NCI-H2196 treated with DMSO at 0.1 percent for 48 hours (cell line): ENCODE data around the gene EIF1.
"Not testable (repeated sequence)": the region's sequence is repeated elsewhere in the genome, so short reads cannot be mapped to it uniquely, and the experiment has no call there.

Experiments used
- DNase-seq: peaks from one replicate; lab custom pipeline; 2025; ENCODE audit not compliant: unreplicated experiment; lab: John Stamatoyannopoulos, UW

EIF1 gene

DNA sequence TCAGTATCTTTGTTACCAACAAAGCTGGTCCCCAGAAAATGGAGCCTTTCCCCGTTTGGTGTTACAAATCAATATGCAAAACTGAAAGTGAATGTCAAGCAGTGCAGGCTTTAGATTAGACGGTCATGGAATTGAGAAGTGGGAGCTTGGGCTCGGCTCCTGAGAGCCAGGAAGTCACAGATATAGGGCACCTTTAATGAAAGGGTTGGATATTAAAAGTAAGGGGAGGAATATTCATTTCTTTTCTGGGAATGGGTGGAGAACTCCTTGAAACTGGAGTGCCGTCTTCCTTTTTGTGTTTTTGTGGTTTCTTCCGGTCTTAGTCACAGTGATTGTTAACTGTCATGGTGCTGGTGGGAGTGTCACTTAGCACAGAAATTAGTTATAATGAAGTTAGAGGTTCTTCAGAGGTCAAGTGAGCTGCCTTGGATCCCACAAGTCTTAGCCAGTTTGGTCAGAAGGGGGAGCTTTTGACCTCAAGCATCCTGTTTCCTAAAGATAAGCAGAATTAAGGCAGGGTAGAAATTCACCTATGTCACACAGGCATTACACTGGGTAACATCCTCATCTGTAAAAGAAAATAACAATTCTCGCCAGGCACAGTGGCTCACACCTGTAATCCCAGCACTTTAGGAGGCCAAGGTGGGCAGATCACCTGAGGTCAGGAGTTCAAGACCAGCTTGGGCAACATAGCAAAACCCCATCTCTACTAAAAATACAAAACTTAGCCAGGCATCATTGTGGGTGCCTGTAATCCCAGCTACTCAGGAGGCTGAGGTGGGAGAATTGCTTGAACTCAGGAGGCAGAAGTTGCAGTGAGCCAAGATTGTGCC, 9.6 kb upstream of the EIF1 start:
- DNase-seq: no peak

DNA sequence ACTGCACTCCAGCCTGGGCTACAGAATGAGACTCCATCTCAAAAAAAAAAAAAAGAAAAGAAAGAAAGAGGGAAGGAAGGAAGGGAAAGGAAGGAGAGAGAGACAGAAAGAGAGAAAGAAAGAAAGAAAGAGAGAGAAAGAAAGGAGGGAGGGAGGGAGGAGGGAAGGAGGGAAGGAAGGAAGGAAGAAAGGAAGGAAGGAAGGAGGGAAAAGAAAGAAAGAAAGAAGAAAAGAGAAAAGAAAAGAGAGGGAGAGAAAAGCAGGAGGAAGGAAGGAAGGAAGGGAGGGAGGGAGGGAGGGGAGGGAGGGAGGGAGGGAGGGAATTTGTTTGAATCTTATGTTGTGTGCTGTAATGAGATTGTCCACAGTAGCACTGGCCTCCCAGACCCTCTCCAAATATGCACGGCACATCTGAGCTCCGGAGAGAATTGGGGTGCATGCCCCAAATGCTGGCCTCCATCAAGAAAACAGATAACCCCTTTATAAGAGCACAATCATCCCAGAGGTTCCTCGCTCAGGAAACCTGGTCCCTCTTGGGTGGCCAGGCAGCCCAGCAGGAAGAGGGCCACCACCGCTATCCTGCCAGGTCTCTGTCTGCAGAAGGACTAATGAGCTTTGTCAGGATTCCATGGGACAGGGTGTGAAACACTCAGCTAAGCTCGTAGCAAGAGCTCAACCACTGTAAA, 8.8 kb upstream of the EIF1 start:
- DNase-seq: no peak

DNA sequence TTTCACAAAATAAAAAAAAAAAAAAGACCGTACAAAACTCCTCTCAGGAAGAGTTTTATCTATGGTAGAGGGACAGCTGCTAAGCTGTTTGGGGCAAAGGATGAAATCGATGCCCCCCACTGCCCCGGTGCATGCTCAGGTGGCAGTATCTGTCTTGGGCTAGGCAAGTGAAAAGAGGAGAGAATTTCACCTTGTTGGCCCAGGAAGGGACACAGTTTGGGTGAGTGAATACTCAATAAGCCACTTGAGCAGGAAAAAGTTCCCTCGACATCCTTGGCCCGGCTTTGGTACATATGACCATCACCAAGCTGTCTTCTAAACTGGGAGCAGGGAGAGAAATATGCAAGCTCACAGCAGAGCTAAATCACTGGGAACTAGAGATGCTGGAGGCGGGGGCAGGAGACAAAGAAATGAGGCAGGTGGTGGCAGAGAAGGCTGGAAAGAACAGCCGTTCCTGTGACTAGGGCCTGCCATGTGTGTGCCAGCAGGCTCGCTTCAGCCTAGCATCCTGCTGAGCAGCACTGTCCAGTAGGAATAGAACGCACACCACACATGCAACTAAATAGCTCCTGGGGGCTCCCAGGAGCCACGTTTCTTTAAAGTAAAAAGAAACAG, 8.2 kb upstream of the EIF1 start:
- peak; percentile 5 for DNase-seq

DNA sequence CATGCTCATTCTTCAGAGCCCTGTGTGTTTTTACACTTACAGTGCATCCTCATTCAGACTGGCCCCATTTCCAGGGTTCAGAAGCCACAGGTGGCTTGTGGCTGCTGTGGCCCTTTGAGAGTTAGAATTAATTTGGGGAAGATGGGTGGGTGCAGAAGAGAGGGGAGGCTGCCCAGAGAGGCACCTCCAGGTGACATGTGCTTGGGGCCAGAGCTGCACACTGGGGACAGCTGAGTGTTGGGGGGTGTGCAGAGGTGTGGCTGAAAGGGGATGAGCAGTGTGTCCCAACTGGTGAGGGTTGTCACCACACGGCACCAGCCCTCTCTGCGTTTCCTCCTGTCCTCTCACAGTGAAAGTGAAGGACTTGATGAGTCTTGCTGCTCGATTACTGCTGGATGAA, 6.9 kb upstream of the EIF1 start:
- DNase-seq: no peak

GRCh38 chr17:41682631-41683030, 6.1 kb upstream of the EIF1 start:
- DNase-seq: no peak

DNA sequence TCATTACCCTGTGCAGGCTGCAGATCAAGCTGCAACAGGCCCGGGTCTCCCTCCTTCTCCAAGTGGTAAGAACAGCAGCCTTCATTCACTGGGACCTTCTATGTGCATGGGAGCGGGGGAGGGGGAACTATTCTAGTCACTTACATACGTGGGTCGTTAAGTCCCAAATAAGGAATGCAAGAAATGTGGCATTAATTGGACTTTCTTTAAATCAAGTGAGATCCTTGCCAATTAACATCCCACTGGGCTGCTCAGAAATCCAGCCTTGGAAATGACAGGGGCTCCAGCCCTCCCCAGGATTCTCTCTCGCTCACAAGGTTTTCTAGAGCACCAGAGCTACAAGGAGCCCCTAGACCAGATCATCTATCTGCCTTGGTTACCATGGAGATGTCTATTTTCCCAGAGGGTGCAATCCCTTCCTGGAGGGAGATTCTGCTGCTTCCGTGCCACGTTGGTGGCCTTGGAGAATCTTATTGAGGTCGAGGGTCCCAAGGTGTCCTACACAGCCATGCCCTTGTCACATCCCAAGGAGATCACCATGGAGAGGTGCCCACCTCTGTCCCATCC, 5.2 kb upstream of the EIF1 start:
- DNase-seq: no peak

GRCh38 chr17:41684035-41684434, 4.7 kb upstream of the EIF1 start:
- no peak for DNase-seq

- DNase-seq: not testable (repeated sequence)
Observed at GRCh38 chr17:41685753-41686152, 2.9 kb upstream of the EIF1 start.

GRCh38 chr17:41686281-41686680, 2.4 kb upstream of the EIF1 start:
- DNase-seq: no peak

DNA sequence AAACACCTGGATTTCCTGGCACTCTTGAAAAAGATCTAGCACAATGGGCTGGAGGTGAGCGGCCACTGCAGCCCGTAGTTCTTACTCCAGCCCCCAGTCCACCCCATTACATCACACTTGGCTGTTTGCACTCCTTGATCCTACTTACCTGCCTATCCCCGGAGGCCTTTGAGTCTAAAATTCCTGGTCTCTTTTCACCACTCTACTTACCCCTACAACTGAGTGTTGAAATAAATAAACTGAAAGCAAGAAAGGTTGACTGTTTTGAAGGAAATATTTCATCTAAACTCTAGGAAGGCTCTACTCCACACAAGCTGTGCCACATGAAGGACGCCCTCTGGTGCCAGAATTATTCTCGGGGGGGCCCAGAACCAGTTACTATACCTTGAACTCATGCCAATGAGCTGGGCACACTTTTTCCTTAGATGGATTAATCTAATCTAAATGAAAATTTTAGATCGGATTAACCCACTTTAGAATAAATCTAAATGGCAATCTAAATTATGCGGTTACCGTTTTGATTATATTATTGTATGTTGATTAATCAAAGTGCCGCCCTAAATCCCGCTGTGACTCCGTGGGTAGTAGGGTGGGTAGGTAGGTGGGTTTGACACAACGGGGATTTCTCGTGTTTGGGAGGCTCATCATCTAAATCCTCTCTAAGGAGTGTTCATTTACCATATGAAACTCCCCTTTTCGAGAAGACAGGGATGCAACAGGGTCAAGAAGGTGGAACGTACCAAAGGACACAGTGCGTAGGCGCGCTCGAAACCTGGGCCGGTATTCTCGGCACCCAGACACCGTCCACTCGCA, 651 bp upstream of the EIF1 start:
- peak; percentile 28 for DNase-seq

- no peak for DNase-seq
Observed at GRCh38 chr17:41689497-41690299, 1.0 kb downstream of the EIF1 start.

DNA sequence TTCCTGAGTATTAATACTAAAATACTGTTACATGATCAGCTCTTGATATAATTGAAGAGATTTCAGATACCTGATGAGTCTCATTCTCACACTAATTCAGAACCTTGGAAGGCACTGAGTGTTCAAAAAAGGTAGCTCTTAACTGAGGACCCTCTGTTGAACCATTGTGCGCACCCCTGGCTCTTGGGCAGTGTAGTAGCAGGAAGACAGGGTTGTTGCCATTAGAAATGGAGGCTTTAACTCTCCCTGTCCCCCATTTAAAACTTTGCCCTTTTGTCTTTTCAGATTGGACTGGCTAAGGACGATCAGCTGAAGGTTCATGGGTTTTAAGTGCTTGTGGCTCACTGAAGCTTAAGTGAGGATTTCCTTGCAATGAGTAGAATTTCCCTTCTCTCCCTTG, 1.8 kb downstream of the EIF1 start:
- DNase-seq: no peak

- no peak for DNase-seq
Observed at GRCh38 chr17:41691031-41691777, 2.5 kb downstream of the EIF1 start.

DNA sequence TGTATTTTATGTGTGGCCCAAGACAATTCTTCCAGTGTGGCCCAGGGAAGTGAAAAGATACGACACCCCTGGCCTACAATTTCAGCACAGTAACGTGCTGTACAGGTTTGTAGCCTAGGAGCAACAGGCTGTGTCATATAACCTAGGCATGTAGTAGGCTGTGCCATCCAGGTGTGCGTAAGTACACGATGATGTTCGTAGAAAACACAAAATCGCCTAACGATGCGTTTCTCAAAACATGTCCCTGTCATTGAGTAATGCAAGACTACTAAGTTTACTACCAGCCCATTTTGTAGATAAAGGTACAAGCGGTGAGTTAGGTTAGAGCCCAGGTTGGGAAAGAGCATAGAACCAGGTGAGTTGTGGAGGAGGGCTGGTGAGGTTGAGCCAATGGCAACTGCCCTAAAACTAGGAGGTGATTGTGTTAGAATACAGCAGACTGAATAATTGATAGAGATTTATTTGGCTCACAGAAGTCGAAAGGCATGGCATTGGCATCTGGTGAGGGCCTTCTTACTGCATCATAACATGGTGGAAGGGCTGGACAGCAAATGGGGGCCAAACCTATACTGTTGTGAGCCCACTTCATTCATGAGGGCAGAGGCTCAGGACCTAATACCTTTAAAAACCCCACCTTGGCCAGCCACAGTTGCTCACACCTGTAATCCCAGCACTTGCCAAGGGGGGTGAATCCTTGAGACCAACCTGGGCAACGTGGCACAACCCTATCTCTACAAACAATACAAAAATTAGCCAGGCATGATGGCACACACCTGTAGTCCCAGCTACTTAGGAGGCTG, 4.2 kb downstream of the EIF1 start:
- DNase-seq: no peak

DNA sequence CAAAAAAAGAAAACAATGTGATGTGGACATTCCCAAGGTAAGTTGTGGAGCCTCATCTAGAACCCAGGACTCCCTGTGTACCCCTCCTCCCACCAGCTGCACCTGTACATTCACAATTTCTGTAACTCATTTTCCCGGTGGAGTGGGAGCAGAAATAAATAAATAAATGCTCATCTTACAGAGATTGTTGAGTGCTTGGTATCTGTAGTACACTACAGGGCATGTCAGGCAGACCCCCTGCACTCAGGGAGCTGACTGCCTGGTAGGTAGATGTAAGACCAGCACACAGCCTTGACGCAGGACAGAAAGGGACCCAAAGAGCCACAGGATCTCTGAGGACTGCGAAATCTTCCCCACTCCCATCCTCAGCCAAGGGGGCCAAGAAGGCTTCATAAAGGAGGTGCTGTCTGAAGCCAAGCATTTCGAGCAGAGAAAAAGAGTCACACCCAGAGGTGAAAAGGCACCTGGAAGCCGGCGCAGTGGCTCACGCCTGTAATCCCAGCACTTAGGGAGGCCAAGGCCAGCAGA, 6.5 kb downstream of the EIF1 start:
- no peak for DNase-seq

- peak; percentile 23 for DNase-seq
Observed at GRCh38 chr17:41695954-41696757, 7.5 kb downstream of the EIF1 start.

DNA sequence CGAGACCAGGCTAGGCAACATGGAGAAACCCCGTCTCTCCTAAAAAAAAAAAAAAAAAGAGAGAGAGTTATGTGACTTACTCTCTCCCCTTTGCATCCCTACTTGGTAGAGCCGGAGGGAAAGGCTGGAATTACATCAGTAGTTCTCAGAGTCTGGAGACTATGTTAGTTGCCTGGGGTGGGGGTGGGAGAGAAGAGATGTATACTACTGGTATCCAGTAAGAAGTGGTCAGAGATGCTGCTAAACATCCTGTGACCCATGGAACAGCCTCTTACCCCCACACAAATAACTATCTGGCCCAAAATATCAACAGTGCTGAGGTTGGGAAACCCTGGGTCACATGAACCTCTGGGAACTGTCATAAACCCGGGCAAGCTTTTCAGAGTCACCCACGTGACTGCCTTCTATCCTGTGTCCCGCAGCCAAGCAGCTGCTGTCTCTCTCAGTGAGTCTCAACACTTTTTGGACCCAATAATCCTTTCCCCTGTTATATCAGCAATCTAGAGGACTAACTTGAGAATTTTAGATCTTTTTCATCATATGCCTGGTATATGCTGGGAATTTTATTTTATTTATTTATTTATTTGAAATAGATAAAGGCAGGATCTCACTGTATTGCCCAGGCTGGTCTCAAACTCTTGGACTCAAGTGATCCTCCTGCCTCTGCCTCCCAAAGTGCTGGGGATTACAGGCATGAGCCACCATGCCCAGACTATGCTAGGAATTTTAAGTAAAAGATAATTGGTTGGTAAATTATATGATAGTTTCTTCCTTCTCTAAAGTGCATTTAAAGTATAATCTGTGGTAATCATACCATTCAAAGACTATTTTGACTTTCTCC, 8.7 kb downstream of the EIF1 start:
- no peak for DNase-seq
